ENCODE data around the gene EGFLAM. TPM values are rescaled to one million over a fixed set of nuclear protein-coding genes. Genes with fewer than 3 reads are reported as not detected.

The EGFLAM gene
- total and polyA plus RNA-seq, 2 of the 4 experiments (the other 2 are of a cell fraction), result 0.77 to 1.1 TPM

DNA sequence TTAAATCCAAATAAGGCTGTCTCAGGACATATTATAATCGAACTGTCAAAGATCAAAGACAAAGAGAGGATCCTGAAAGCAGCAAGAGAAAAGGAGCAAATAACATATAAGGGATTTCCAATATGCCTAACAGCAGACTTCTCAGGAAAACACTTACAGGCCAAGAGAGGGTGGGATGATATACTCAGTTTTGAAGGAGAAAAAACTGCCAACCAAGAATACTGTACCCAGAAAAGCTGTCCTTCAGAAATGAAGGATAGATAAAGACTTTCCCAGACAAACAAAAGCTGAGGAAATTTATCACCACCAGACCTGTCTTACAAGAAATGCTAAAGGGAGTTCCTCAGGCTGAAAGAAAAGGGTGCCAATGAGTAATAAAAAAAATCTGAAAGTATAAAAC, 16.0 kb downstream of the EGFLAM start:
- no peak overlapping the region for H3K4ac ChIP-seq (ENCODE audit: low read depth, low read length)
- H3K36me3 ChIP-seq (ENCODE audit: control insufficient read depth, insufficient read depth, low read length), result no peaks in the 10 kb centered on the region
- H3K9me1 ChIP-seq (ENCODE audit: insufficient read depth, low read length), result no peaks in the 10 kb centered on the region
- H3K4me1 ChIP-seq (ENCODE audit: control insufficient read depth, insufficient read depth, low read length), result no peaks in the 10 kb centered on the region
- H3K79me1 ChIP-seq (ENCODE audit: low read depth in 1 of 2, low read length in 2 of 2), result no peaks in the 10 kb centered on the region
- H2BK15ac ChIP-seq (ENCODE audit: low read depth, low read length), result no peak overlapping the region
- ATAC-seq (ENCODE audit: low read depth) (no peak), DNase-seq (no peak)
- H3K9me3 ChIP-seq (ENCODE audit: control insufficient read depth, insufficient read depth, low read length), result no peaks in the 10 kb centered on the region
- H2AFZ ChIP-seq (replicated peaks; ENCODE audit: low read length, poor library complexity), result no peak overlapping the region
- no peak overlapping the region for H3K56ac ChIP-seq (ENCODE audit: extremely low read depth, insufficient read depth, low read length)
- ChIA-PET POLR2A (ENCODE audit: unreplicated experiment) (no interaction called here), CTCF (interaction anchor here (1.8 kb wide), 1 partner anchor 9 kb away, joined by 8 read pairs; no protein-coding TSS in a partner anchor)
- intact Hi-C loops (cut with micrococcal nuclease), result no loop called here
- no peak overlapping the region for H3K27ac ChIP-seq (ENCODE audit: insufficient read depth, low read length)
- H3K4me3 ChIP-seq (ENCODE audit: insufficient read depth, low read depth, low read length), result no peak overlapping the region
- no peak overlapping the region for H2BK120ac ChIP-seq (ENCODE audit: low read depth, low read length)
- no peak overlapping the region for H3K4me2 ChIP-seq (ENCODE audit: low read depth, low read length)
- dilution Hi-C loops (cut with HindIII; ENCODE audit: low sequenced_read_pairs, unreplicated experiment), result no loop called here
- H4K91ac ChIP-seq (ENCODE audit: insufficient read depth, low read depth, low read length), result no peak overlapping the region
- WGBS, 2 experiments (ENCODE audit: extremely low coverage in 2 of 2, insufficient read length in 1 of 2), result no CpG with 5 or more reads among the region's 1 CpG
- no peak overlapping the region for H3K14ac ChIP-seq (replicated peaks; ENCODE audit: low read depth, low read length)
- no peak overlapping the region for H3K18ac ChIP-seq (ENCODE audit: low read depth, low read length)
- no peaks in the 10 kb centered on the region for H4K20me1 ChIP-seq (ENCODE audit: insufficient read depth, low read length)
- H2BK20ac ChIP-seq (ENCODE audit: low read depth, low read length), result no peak overlapping the region
- no TSS peak for BruUV-seq (replicated peaks)
- no peak overlapping the region for H2BK5ac ChIP-seq (ENCODE audit: low read depth, low read length, poor library complexity, severe bottlenecking)
- no peak overlapping the region for H4K5ac ChIP-seq (ENCODE audit: low read depth, low read length)
- no peak overlapping the region for H4K8ac ChIP-seq (ENCODE audit: low read depth in 2 of 2, low read length in 2 of 2)
- in situ Hi-C loops (cut with MboI; ENCODE audit: low sequenced_read_pairs), result no loop called here
- no peak overlapping the region for H2AK5ac ChIP-seq (ENCODE audit: low read depth, low read length)
- H3K9ac ChIP-seq (ENCODE audit: low read depth, low read length), result no peak overlapping the region
- TF ChIP-seq RFX5 (IDR thresholded peaks at IDR 0.05; ENCODE audit: low read depth, low read length) (no peak), MAZ (IDR thresholded peaks at IDR 0.05; ENCODE audit: borderline replicate concordance, low read depth, low read length) (no peak), RAD21 (IDR thresholded peaks at IDR 0.05; ENCODE audit: low read length) (no peak), CHD1 (IDR thresholded peaks at IDR 0.05; ENCODE audit: low read depth, low read length) (no peak), MAFK (IDR thresholded peaks at IDR 0.05; ENCODE audit: low read depth, low read length) (no peak), FOS (IDR thresholded peaks at IDR 0.05; ENCODE audit: low read depth, low read length) (no peak), SMC3 (IDR thresholded peaks at IDR 0.05; ENCODE audit: low read depth, low read length) (no peak), BHLHE40 (IDR thresholded peaks at IDR 0.05; ENCODE audit: low read depth, low read length) (no peak), MXI1 (IDR thresholded peaks at IDR 0.05; ENCODE audit: borderline replicate concordance, low read depth, low read length) (no peak), RCOR1 (IDR thresholded peaks at IDR 0.05; ENCODE audit: insufficient replicate concordance, low read length) (no peak), NFE2L2 (IDR thresholded peaks at IDR 0.05; ENCODE audit: low read depth, low read length) (no peak), CEBPB (IDR thresholded peaks at IDR 0.05; ENCODE audit: low read depth, low read length) (no peak)
- TF ChIP-seq, protein P1, sequence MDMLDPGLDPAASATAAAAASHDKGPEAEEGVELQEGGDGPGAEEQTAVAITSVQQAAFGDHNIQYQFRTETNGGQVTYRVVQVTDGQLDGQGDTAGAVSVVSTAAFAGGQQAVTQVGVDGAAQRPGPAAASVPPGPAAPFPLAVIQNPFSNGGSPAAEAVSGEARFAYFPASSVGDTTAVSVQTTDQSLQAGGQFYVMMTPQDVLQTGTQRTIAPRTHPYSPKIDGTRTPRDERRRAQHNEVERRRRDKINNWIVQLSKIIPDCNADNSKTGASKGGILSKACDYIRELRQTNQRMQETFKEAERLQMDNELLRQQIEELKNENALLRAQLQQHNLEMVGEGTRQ (IDR thresholded peaks at IDR 0.05; ENCODE audit: low read depth, low read length), result no peak
- TF ChIP-seq, protein P2, sequence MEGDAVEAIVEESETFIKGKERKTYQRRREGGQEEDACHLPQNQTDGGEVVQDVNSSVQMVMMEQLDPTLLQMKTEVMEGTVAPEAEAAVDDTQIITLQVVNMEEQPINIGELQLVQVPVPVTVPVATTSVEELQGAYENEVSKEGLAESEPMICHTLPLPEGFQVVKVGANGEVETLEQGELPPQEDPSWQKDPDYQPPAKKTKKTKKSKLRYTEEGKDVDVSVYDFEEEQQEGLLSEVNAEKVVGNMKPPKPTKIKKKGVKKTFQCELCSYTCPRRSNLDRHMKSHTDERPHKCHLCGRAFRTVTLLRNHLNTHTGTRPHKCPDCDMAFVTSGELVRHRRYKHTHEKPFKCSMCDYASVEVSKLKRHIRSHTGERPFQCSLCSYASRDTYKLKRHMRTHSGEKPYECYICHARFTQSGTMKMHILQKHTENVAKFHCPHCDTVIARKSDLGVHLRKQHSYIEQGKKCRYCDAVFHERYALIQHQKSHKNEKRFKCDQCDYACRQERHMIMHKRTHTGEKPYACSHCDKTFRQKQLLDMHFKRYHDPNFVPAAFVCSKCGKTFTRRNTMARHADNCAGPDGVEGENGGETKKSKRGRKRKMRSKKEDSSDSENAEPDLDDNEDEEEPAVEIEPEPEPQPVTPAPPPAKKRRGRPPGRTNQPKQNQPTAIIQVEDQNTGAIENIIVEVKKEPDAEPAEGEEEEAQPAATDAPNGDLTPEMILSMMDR (conservative IDR thresholded peaks at IDR 0.05; ENCODE audit: low read depth, low read length), result no peak
- TF ChIP-seq, protein P3, sequence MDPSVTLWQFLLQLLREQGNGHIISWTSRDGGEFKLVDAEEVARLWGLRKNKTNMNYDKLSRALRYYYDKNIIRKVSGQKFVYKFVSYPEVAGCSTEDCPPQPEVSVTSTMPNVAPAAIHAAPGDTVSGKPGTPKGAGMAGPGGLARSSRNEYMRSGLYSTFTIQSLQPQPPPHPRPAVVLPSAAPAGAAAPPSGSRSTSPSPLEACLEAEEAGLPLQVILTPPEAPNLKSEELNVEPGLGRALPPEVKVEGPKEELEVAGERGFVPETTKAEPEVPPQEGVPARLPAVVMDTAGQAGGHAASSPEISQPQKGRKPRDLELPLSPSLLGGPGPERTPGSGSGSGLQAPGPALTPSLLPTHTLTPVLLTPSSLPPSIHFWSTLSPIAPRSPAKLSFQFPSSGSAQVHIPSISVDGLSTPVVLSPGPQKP (IDR thresholded peaks at IDR 0.05; ENCODE audit: borderline replicate concordance, low read depth, low read length), result no peak
- no peak overlapping the region for H2AK9ac ChIP-seq (replicated peaks; ENCODE audit: low read depth, low read length, poor library complexity)
- no peak overlapping the region for H3K23ac ChIP-seq (ENCODE audit: low read depth, low read length)
- H3K27me3 ChIP-seq (ENCODE audit: control insufficient read depth, insufficient read depth, low read length), result no peaks in the 10 kb centered on the region

Measured in IMR-90 (cell line).